ENCODE results near the gene KNDC1.

Gene KNDC1

DNA sequence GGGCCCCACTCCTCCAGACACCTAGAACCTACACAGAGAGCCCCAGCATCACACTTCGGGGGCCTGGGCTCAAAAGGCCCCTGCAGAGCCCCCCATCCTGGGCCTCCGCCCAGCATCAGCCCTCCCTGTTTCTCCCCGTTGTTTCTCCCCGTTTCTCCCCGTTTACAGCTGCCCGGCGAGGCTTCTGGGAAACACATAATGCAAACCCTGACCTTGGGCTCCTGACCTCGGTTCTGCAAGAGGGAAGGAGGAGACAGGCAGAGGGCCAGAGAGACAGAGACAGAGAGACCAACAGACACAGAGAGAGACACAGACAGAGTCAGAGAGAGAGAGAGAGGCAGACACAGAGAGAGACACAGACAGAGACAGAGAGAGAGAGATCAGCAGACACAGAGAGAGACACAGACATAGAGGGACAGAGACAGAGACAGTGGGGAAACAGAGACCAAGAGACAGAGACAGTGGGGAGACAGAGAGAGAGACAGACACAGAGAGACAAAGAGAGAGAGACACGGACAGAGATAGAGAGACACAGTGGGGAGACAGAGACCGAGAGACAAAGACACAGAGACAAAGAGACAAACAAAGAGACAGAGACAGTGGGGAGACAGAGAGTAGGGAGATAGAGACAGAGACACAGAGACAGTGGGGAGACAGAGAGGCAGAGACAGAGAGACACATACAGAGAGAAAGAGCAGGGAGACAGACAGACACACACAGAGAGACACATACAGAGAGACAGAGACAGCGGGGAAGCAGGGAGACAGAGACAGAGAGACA lies 90.1 kb downstream of the KNDC1 start:
- Histone ChIP-seq H3K4me1 (ENCODE audit: insufficient read depth, low read length) (peaks cover 18% of the 10 kb centered on the region), H2AFZ (ENCODE audit: low read depth, low read length) (no peak overlapping the region), H3K9me3 (ENCODE audit: low read length) (no peaks in the 10 kb centered on the region), H3K36me3 (ENCODE audit: insufficient read depth, low read length) (no peaks in the 10 kb centered on the region), H3K4me3 (ENCODE audit: low read length) (no peak overlapping the region), H3K27me3 (ENCODE audit: insufficient read depth, low read length) (peaks cover 2% of the 10 kb centered on the region)

DNA sequence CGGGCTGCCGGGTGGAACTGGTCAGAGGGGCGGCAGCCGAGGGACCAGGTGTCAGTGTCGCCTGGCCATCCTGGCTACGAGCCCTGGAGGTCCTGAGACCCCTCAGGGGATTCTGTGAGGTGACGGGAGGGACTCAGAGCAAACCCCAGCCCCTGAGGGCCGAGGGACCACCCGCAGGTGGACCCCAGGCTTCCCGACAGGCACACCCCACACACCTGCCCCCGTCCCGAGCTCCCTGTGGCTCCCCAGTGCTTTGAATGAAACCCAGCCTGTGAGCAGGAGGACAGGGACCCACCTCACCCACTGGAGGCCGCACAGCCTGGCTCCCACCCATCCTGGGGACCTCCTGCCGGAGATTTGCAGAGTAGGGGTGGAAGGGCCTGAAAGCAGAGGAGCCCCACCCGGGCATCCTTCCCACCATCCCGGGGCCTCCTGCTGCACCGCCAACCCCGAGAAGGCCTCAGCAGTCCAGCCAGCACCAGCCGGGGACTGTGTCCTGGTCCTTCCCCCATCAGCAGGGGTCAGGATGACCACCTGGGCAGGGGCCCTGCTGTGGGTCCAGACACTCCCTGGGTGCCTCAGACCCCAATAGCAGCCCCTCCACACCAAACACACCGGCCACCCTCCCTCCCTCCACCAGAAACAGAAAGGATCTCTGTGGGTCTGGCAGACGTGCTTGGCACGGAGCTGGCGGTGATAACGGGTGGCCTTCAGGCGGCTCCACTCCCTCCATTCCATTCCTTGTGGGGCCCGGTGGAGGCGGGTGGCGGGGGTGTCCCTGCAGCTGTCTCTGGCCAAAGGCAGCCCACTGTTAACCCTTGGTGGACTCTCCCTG lies 91.6 kb downstream of the KNDC1 start:
- peaks cover 14% of the 10 kb centered on the region for H3K4me1 ChIP-seq (ENCODE audit: insufficient read depth, low read length)
- H3K27me3 ChIP-seq (ENCODE audit: insufficient read depth, low read length), result no peaks in the 10 kb centered on the region

DNA sequence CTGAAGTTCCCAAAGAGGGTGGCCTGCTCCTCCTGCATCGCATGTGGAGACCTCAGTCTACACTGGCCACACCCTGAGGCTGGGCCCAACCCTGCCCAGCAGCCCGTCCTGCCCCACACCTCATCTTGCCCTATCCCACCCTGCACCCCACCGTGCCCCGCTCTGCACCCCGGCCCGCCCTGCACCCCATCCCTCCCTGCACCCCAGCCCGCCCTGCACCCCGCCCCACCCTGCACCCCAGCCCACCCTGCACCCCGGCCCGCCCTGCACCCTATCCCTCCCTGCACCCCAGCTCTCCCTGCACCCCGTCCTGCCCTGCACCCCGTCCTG lies 92.2 kb downstream of the KNDC1 start:
- H3K36me3 ChIP-seq (ENCODE audit: insufficient read depth, low read length), result no peaks in the 10 kb centered on the region
- H2AFZ ChIP-seq (ENCODE audit: low read depth, low read length), result no peak overlapping the region
- H3K9me3 ChIP-seq (ENCODE audit: low read length), result no peaks in the 10 kb centered on the region
- peaks cover 14% of the 10 kb centered on the region for H3K4me1 ChIP-seq (ENCODE audit: insufficient read depth, low read length)
- H3K27me3 ChIP-seq (ENCODE audit: insufficient read depth, low read length), result peaks cover under 1% of the 10 kb centered on the region
- no peak overlapping the region for H3K4me3 ChIP-seq (ENCODE audit: low read length)

More for the DNA sequence above, 91.6 kb downstream of the KNDC1 start:
- Histone ChIP-seq H2AFZ (ENCODE audit: low read depth, low read length) (no peak overlapping the region), H3K9me3 (ENCODE audit: low read length) (no peaks in the 10 kb centered on the region), H3K36me3 (ENCODE audit: insufficient read depth, low read length) (no peaks in the 10 kb centered on the region), H3K4me3 (ENCODE audit: low read length) (no peak overlapping the region)

DNA sequence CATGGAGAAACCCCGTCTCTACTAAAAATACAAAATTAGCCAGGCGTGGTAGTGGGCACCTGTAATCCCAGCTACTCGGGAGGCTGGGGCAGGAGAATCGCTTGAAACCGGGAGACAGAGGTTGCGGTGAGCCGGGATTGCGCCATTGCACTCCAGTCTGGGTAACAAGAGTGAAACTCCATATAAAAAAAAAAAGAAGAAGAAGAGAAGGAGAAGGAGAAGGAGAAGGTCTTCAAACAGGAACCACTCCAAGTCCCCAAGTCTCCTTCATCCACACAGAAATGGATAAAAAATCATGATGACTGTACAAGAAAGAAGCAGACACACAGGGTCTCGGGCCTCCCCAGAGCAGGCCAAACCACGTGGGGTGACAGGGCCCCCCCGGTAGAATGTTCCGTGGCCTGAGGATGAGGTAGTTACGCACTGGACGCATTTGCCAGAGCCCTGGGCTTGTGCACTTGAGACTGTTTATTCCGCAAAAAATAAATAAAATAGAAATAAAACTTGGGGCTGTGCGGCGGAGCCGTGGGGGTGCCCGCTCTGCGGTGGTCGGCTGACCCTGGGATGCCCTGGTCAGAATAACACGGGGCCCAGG lies 93.4 kb downstream of the KNDC1 start:
- Histone ChIP-seq H3K9me3 (ENCODE audit: low read length) (no peaks in the 10 kb centered on the region), H3K4me3 (ENCODE audit: low read length) (no peak overlapping the region), H2AFZ (ENCODE audit: low read depth, low read length) (no peak overlapping the region), H3K4me1 (ENCODE audit: insufficient read depth, low read length) (peaks cover 12% of the 10 kb centered on the region), H3K36me3 (ENCODE audit: insufficient read depth, low read length) (no peaks in the 10 kb centered on the region), H3K27me3 (ENCODE audit: insufficient read depth, low read length) (peaks cover 14% of the 10 kb centered on the region)

DNA sequence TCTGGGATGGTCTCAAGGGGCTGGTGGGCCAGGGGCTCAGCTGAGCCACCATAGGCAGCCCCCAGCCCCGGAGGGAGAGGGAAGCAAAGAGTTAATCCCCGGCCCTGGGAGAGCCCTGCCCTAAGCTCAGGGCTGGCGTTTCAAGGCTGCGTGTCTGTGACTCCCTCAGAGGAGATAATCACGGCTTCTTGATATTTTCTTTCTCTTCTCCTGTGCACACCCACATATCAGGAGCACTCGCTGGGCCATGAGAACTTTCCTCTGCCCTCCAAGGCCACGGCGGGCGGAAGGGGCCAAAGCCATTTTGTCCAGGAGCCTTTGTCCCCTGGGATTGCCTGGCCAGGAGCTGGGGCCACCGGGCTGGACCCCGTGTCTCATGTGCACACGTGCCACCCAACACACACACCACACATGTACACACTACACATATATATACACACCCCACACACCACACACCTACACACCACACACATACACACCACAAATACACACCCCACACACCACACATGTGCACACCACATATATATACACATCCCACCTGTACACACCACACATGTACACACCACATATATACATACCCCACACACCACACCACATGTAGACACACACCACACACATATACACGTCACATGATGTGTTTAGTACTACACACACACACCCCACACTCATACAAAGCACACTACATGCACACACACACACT lies 94.6 kb downstream of the KNDC1 start:
- H3K4me3 ChIP-seq (ENCODE audit: low read length), result no peak overlapping the region
- H3K9me3 ChIP-seq (ENCODE audit: low read length), result no peaks in the 10 kb centered on the region
- H3K4me1 ChIP-seq (ENCODE audit: insufficient read depth, low read length), result peaks cover 11% of the 10 kb centered on the region
- H3K36me3 ChIP-seq (ENCODE audit: insufficient read depth, low read length), result no peaks in the 10 kb centered on the region
- H3K27me3 ChIP-seq (ENCODE audit: insufficient read depth, low read length), result peaks cover 15% of the 10 kb centered on the region
- no peak overlapping the region for H2AFZ ChIP-seq (ENCODE audit: low read depth, low read length)

DNA sequence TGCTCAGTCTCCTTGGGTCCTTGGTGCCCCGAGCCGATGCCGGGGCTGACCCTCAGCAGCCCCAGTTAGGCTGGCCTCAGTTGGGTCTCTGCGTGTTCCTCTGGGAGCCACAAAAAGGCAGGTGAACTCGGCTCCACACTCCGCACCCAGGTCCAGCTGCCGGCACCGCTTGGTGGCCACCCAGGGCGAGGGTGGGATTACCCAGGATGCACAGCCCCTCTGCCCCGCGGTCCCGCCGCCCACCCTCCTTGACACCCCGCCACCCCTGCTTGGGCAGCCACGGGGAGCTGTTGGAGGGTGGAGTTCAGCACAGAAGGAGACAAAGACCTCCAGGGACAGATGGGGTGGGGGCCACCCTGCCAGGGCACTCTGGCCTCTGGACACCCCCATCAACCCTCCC lies 95.3 kb downstream of the KNDC1 start:
- Histone ChIP-seq H3K36me3 (ENCODE audit: insufficient read depth, low read length) (no peaks in the 10 kb centered on the region), H3K4me3 (ENCODE audit: low read length) (no peak overlapping the region), H3K4me1 (ENCODE audit: insufficient read depth, low read length) (peaks cover 11% of the 10 kb centered on the region), H3K9me3 (ENCODE audit: low read length) (no peaks in the 10 kb centered on the region), H3K27me3 (ENCODE audit: insufficient read depth, low read length) (peaks cover 15% of the 10 kb centered on the region), H2AFZ (ENCODE audit: low read depth, low read length) (no peak overlapping the region)

DNA sequence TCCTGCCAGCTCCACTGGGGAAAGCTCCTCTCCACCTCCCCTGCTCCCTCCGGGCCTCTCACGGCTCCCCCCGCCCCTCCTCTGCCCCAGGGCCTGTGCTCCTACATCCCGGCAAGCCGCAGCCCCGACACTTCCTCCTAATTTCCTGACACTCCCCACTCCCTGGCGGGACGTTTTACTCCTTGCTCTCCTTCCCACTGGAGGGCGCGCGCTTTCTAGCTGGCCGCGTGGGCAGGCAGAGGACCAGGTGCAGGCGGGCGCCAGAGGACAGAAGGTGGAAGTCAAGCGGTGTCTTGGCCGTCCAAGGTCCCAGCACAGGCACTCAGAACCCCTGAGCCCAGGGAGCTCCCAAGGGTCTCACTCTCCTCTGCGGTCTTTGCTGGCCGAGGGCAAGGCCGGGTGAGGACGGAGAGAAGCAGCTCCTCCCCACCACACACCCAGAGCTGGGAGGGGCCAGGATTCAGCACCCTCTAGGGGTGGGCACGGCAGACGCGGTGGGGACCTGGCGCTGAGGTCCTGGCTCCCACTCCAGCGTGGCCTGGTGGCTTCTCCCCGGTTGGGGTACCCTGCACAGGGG lies 97.6 kb downstream of the KNDC1 start:
- peaks cover 15% of the 10 kb centered on the region for H3K27me3 ChIP-seq (ENCODE audit: insufficient read depth, low read length)

DNA sequence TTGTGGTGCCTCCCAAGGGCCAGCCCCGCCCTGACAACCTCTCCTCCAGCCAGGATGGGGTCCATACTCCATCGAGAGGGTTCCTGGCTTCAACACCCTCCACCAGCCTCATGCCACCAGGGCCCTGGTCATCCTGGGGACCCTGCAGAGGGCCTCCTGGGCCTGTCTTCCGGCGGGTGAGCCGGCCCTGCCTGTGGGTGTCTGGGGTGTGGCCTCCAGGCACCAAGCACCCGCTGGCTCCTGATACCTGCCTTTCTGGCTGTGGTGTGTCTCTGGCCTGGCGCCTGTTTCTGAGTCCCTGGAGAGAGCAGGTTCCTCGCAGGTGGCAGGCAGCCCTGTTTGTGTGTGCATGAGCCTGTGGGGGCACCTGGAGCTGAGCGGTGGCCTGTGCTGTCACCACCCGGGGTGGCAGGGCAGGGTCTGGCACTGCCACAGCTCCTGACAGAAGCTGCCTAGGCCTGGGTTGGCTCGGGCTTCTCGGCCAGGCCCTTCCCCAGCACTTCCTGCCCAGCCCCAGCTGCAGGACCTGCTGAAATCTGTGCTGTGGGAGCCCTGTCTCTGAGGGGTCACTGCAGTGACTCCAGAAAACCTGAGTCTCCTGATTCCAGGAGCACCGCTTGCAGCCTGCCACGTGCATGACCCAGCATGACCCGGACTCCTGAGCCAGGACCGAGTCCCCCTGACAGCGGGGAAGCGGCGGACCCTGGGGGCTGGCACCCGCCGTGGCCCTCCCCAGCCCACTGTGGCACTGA lies 98.2 kb downstream of the KNDC1 start:
- Histone ChIP-seq H3K27me3 (ENCODE audit: insufficient read depth, low read length) (peaks cover 15% of the 10 kb centered on the region), H2AFZ (ENCODE audit: low read depth, low read length) (no peak overlapping the region), H3K9me3 (ENCODE audit: low read length) (no peaks in the 10 kb centered on the region), H3K4me3 (ENCODE audit: low read length) (no peak overlapping the region), H3K4me1 (ENCODE audit: insufficient read depth, low read length) (peaks cover 29% of the 10 kb centered on the region), H3K36me3 (ENCODE audit: insufficient read depth, low read length) (no peaks in the 10 kb centered on the region)

More for the DNA sequence above, 97.6 kb downstream of the KNDC1 start:
- Histone ChIP-seq H2AFZ (ENCODE audit: low read depth, low read length) (no peak overlapping the region), H3K4me3 (ENCODE audit: low read length) (no peak overlapping the region), H3K4me1 (ENCODE audit: insufficient read depth, low read length) (peaks cover 22% of the 10 kb centered on the region), H3K9me3 (ENCODE audit: low read length) (no peaks in the 10 kb centered on the region), H3K36me3 (ENCODE audit: insufficient read depth, low read length) (no peaks in the 10 kb centered on the region)

DNA sequence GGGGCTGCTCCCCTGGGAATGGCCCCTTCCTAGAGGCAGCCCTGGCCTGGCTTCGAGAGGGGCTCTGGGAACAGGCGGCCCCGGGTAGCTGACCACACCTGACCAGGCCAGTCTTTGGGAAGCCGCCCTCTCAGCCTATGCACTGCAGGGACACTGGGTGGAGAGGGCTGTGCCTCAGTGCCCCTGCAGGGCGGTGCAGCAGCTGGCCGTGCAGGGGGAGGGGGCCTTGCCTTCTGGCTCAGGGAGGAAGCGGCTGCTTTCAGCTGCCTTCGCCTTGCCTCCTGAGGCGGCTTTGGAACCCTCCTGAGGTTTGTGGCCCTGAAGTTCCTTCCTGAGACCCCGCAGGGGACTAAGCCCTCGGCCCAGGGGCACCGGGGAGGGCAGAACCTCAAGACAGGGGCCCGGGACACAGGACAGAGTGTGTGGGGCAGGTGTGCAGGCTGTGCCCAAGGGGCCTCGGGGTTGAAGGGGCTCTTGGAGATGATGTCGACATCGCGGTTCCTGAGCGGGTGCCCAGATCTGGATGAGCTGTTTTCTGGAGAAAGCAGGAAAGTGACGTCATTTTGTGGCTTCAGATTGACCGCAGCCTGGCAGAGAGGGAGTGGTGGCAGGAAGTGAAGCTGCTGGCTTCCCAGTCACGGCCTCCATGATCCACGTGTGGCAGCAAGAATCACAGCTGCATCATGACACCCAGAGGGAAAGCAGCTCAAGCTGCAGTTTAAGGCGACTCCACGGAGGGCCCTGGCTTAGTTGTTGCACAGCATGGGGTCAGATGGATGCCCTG lies 99.0 kb downstream of the KNDC1 start:
- Histone ChIP-seq H3K36me3 (ENCODE audit: insufficient read depth, low read length) (no peaks in the 10 kb centered on the region), H3K4me3 (ENCODE audit: low read length) (no peak overlapping the region), H3K9me3 (ENCODE audit: low read length) (no peaks in the 10 kb centered on the region), H3K27me3 (ENCODE audit: insufficient read depth, low read length) (peaks cover 15% of the 10 kb centered on the region), H3K4me1 (ENCODE audit: insufficient read depth, low read length) (peaks cover 32% of the 10 kb centered on the region), H2AFZ (ENCODE audit: low read depth, low read length) (no peak overlapping the region)

DNA sequence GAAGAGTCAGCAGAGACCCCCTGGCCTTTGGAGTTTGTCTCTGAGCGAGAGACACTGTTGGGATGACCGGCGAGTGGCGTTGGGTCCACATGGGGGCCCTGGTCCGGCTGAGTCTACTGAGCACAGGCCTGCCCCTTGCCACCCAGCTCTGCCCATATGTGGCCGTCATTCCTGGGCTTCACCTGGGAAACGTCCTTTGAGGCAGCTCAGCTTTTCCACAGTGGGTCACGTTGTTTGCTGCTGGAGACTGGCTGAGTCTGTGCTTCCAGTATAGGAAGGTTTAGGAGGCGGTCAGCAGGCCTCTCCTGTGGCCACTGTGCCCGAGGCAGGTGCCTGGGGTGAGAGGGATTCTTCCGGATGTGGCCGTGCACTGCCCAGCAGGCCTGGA lies 99.6 kb downstream of the KNDC1 start:
- no peaks in the 10 kb centered on the region for H3K36me3 ChIP-seq (ENCODE audit: insufficient read depth, low read length)
- peaks cover 32% of the 10 kb centered on the region for H3K4me1 ChIP-seq (ENCODE audit: insufficient read depth, low read length)
- no peak overlapping the region for H3K4me3 ChIP-seq (ENCODE audit: low read length)
- no peaks in the 10 kb centered on the region for H3K9me3 ChIP-seq (ENCODE audit: low read length)
- H3K27me3 ChIP-seq (ENCODE audit: insufficient read depth, low read length), result peaks cover 15% of the 10 kb centered on the region
- no peak overlapping the region for H2AFZ ChIP-seq (ENCODE audit: low read depth, low read length)

DNA sequence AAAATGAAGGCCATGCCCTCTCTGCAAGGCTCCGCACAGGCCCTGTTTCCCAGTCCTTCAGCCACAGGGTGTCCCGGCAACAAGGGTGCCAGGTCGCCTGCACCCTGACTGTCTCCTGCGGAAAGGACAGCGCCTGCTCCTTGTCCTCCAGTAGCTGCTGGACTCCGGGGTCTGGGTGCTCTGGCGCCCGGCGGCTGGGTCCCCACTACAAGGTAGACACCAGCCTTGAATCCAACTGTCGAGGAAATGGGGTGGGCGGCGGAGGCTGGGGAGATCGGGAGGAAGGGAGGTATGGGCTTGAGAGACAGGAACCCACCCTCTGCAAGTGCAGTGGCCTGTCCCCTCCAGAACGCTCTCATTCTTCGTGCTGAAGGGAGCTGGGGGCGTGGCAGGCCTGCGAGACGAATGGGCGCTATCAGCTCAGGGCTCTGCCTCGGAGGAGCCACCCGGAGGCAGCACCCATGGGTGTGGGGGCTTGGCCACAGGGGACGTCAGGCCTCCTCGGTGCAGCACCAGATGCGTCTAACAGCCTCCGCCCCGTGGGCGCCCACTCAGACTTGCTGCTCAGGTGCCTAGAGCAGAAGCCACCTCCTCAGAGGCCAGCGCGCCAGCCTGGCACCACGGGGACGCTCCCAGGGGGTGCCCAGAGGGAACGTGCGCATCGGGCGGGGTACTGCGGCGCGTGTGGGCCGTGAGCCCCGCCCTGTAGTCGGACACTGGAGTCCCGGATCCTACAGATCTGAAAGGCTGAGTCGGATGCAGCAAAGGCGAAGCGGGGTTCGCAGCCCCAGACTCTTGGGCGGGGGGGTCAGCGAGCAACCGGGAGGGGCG lies 101.1 kb downstream of the KNDC1 start:
- Histone ChIP-seq H3K36me3 (ENCODE audit: insufficient read depth, low read length) (no peaks in the 10 kb centered on the region), H3K9me3 (ENCODE audit: low read length) (no peaks in the 10 kb centered on the region), H3K4me1 (ENCODE audit: insufficient read depth, low read length) (peaks cover 32% of the 10 kb centered on the region), H2AFZ (ENCODE audit: low read depth, low read length) (no peak overlapping the region), H3K4me3 (ENCODE audit: low read length) (peak overlapping the region; percentile 57), H3K27me3 (ENCODE audit: insufficient read depth, low read length) (peaks cover 15% of the 10 kb centered on the region)
